ENCODE measurements around the gene TPH2.

Gene TPH2

GRCh38 chr12:71958056-71958455 lies 19.4 kb downstream of the TPH2 start:
- TF ChIP-seq CTCF (conservative IDR thresholded peaks at IDR 0.05): no peak
- no peak for TF ChIP-seq ZFX (IDR thresholded peaks at IDR 0.05)
- no peak overlapping the region for H3K27ac ChIP-seq

GRCh38 chr12:71958457-71958856 lies 19.8 kb downstream of the TPH2 start:
- no peak overlapping the region for H3K27ac ChIP-seq
- TF ChIP-seq ZFX (IDR thresholded peaks at IDR 0.05) (no peak), CTCF (conservative IDR thresholded peaks at IDR 0.05) (no peak)

- no peak overlapping the region for H3K27ac ChIP-seq
- no peak for TF ChIP-seq CTCF (conservative IDR thresholded peaks at IDR 0.05)
- no peak for TF ChIP-seq ZFX (IDR thresholded peaks at IDR 0.05)
These were observed 20.4 kb downstream of the TPH2 start for GRCh38 chr12:71958993-71959578.

GRCh38 chr12:71967211-71967610 lies 28.6 kb downstream of the TPH2 start:
- H3K27ac ChIP-seq: no peak overlapping the region
- TF ChIP-seq CTCF (conservative IDR thresholded peaks at IDR 0.05): no peak
- TF ChIP-seq ZFX (IDR thresholded peaks at IDR 0.05): no peak

GRCh38 chr12:71969330-71969729 lies 30.7 kb downstream of the TPH2 start:
- TF ChIP-seq CTCF (conservative IDR thresholded peaks at IDR 0.05) (no peak), ZFX (IDR thresholded peaks at IDR 0.05) (no peak)

GRCh38 chr12:71970031-71970430 lies 31.4 kb downstream of the TPH2 start:
- no peak overlapping the region for H3K27ac ChIP-seq
- TF ChIP-seq CTCF (conservative IDR thresholded peaks at IDR 0.05): no peak
- no peak for TF ChIP-seq ZFX (IDR thresholded peaks at IDR 0.05)

More at GRCh38 chr12:71969330-71969729, 30.7 kb downstream of the TPH2 start:
- H3K27ac ChIP-seq: no peak overlapping the region

GRCh38 chr12:71972441-71973074 lies 33.9 kb downstream of the TPH2 start:
- TF ChIP-seq ZFX (IDR thresholded peaks at IDR 0.05): no peak
- no peak for TF ChIP-seq CTCF (conservative IDR thresholded peaks at IDR 0.05)
- H3K27ac ChIP-seq: no peak overlapping the region
